Measurements from ENCODE around the gene CD52.

The CD52 gene

DNA sequence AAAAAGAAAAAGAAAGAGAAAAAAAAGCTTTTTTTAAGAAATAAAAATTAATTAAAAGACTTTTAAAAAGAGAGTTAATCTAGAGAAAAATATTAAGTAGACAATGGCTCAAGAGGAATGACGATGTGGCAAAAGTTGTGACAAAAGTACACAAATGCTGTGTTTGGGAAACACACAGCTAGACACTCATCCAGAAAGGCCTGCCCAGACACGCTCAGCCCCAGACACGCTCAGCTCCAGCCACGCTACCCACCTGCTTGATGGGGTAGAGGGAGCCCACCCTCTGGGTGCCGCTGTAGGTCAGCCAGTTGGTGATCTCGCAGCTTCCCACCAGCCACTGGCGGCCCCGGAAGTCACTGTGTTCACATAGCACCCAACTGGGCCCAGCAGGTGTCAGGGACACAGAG lies 10.2 kb downstream of the CD52 start (continued):
- TF ChIP-seq, protein P1, sequence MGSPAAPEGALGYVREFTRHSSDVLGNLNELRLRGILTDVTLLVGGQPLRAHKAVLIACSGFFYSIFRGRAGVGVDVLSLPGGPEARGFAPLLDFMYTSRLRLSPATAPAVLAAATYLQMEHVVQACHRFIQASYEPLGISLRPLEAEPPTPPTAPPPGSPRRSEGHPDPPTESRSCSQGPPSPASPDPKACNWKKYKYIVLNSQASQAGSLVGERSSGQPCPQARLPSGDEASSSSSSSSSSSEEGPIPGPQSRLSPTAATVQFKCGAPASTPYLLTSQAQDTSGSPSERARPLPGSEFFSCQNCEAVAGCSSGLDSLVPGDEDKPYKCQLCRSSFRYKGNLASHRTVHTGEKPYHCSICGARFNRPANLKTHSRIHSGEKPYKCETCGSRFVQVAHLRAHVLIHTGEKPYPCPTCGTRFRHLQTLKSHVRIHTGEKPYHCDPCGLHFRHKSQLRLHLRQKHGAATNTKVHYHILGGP (tag by site-specific recombination; IDR thresholded peaks at IDR 0.05), result no peak
- no peak for TF ChIP-seq SETDB1 (IDR thresholded peaks at IDR 0.05; ENCODE audit: insufficient read length, low read length)
- peak; percentile 99 for TF ChIP-seq ZIC2 (tag by site-specific recombination; IDR thresholded peaks at IDR 0.05)
- TF ChIP-seq ZNF830 (tag by site-specific recombination; IDR thresholded peaks at IDR 0.05; ENCODE audit: low read depth), result no peak
- TF ChIP-seq ZNF394 (tag by site-specific recombination; IDR thresholded peaks at IDR 0.05; ENCODE audit: borderline replicate concordance), result no peak
- no peak for TF ChIP-seq ZXDB (tag by site-specific recombination; IDR thresholded peaks at IDR 0.05)
- no peak for TF ChIP-seq ZNF785 (tag by site-specific recombination; IDR thresholded peaks at IDR 0.05)
- no peak for TF ChIP-seq ZNF140 (tag by site-specific recombination; IDR thresholded peaks at IDR 0.05)
- no peak for TF ChIP-seq EGR2 (tag by site-specific recombination; IDR thresholded peaks at IDR 0.05; ENCODE audit: low read depth)
- TF ChIP-seq GFI1B (tag by site-specific recombination; IDR thresholded peaks at IDR 0.05), result no peak
- TF ChIP-seq ZNF707 (tag by site-specific recombination; IDR thresholded peaks at IDR 0.05), result no peak
- TF ChIP-seq ZNF558 (tag by site-specific recombination; IDR thresholded peaks at IDR 0.05), result no peak
- no peak for TF ChIP-seq ZSCAN23 (tag by site-specific recombination; IDR thresholded peaks at IDR 0.05)
- no peak for TF ChIP-seq OSR2 (tag by site-specific recombination; IDR thresholded peaks at IDR 0.05)
- no peak for TF ChIP-seq ZBTB21 (tag by site-specific recombination; IDR thresholded peaks at IDR 0.05)
- TF ChIP-seq ATF2 (tag by site-specific recombination; IDR thresholded peaks at IDR 0.05; ENCODE audit: low read depth), result no peak
- no peak for TF ChIP-seq ZNF510 (tag by site-specific recombination; IDR thresholded peaks at IDR 0.05; ENCODE audit: insufficient replicate concordance)
- TF ChIP-seq ZNF341 (tag by site-specific recombination; IDR thresholded peaks at IDR 0.05; ENCODE audit: low read depth), result no peak
- TF ChIP-seq, protein P2, sequence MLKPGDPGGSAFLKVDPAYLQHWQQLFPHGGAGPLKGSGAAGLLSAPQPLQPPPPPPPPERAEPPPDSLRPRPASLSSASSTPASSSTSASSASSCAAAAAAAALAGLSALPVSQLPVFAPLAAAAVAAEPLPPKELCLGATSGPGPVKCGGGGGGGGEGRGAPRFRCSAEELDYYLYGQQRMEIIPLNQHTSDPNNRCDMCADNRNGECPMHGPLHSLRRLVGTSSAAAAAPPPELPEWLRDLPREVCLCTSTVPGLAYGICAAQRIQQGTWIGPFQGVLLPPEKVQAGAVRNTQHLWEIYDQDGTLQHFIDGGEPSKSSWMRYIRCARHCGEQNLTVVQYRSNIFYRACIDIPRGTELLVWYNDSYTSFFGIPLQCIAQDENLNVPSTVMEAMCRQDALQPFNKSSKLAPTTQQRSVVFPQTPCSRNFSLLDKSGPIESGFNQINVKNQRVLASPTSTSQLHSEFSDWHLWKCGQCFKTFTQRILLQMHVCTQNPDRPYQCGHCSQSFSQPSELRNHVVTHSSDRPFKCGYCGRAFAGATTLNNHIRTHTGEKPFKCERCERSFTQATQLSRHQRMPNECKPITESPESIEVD (tag by site-specific recombination; IDR thresholded peaks at IDR 0.05), result no peak
- no peak for TF ChIP-seq WT1 (tag by site-specific recombination; IDR thresholded peaks at IDR 0.05)
- TF ChIP-seq ZNF571 (tag by site-specific recombination; IDR thresholded peaks at IDR 0.05), result no peak
- no peak for TF ChIP-seq ZNF366 (tag by site-specific recombination; conservative IDR thresholded peaks at IDR 0.05)
- no peak for TF ChIP-seq ZNF221 (tag by site-specific recombination; IDR thresholded peaks at IDR 0.05; ENCODE audit: borderline replicate concordance)
- no peak for TF ChIP-seq ZNF501 (tag by site-specific recombination; IDR thresholded peaks at IDR 0.05)
- TF ChIP-seq ZNF202 (tag by site-specific recombination; IDR thresholded peaks at IDR 0.05; ENCODE audit: borderline replicate concordance), result no peak
- TF ChIP-seq ZBTB20 (tag by site-specific recombination; IDR thresholded peaks at IDR 0.05), result no peak
- no peak; the same call in 1 of the 2 replicates for TF ChIP-seq ZNF518A (tag by site-specific recombination; conservative IDR thresholded peaks at IDR 0.05; ENCODE audit: low read depth)
- no peak for TF ChIP-seq KLF8 (tag by site-specific recombination; IDR thresholded peaks at IDR 0.05)
- TF ChIP-seq, protein P3, sequence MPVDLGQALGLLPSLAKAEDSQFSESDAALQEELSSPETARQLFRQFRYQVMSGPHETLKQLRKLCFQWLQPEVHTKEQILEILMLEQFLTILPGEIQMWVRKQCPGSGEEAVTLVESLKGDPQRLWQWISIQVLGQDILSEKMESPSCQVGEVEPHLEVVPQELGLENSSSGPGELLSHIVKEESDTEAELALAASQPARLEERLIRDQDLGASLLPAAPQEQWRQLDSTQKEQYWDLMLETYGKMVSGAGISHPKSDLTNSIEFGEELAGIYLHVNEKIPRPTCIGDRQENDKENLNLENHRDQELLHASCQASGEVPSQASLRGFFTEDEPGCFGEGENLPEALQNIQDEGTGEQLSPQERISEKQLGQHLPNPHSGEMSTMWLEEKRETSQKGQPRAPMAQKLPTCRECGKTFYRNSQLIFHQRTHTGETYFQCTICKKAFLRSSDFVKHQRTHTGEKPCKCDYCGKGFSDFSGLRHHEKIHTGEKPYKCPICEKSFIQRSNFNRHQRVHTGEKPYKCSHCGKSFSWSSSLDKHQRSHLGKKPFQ (tag by site-specific recombination; IDR thresholded peaks at IDR 0.05), result no peak
- no peak for TF ChIP-seq HOXD13 (CRISPR knock-in tag; IDR thresholded peaks at IDR 0.05; ENCODE audit: borderline replicate concordance)
- peak; percentile 68 for TF ChIP-seq ZNF600 (tag by site-specific recombination; IDR thresholded peaks at IDR 0.05)
- TF ChIP-seq SP3 (tag by site-specific recombination; IDR thresholded peaks at IDR 0.05), result no peak

Measured in HEK293 (cell line).